ENCODE data around the gene SETBP1. TPM values are rescaled to one million over a fixed set of nuclear protein-coding genes. Genes with fewer than 3 reads are reported as not detected.
A peak's percentile ranks its signal among the peaks of the same experiment; 100 is the strongest.

The SETBP1 gene
- total RNA-seq, 1 donor from 2014 or later, result 12.0 TPM

- H3K79me2 ChIP-seq (ENCODE audit: low read depth), result no peaks in the 10 kb centered on the region
- H3K36me3 Mint-ChIP-seq, result peaks cover 11% of the 10 kb centered on the region
- peak overlapping the region; percentile 55 for H3K27ac Mint-ChIP-seq
- no peaks in the 10 kb centered on the region for H3K27me3 ChIP-seq
- no peak overlapping the region for H3K4me3 Mint-ChIP-seq
- H3K9me3 Mint-ChIP-seq, result no peaks in the 10 kb centered on the region
- no peaks in the 10 kb centered on the region for H3K9me3 ChIP-seq (ENCODE audit: low read depth)
- H3K4me1 Mint-ChIP-seq, result peaks cover 80% of the 10 kb centered on the region
- H4K20me1 ChIP-seq (ENCODE audit: low read depth), result no peaks in the 10 kb centered on the region
- no peaks in the 10 kb centered on the region for H3F3A ChIP-seq (ENCODE audit: low read depth)
- no peaks in the 10 kb centered on the region for H3K36me3 ChIP-seq
- no peak for DNase-seq (ENCODE audit: low spot score)
- H2AFZ ChIP-seq (replicated peaks), result no peak overlapping the region
- no peaks in the 10 kb centered on the region for H3K27me3 Mint-ChIP-seq (ENCODE audit: insufficient read depth, low read depth)
- H3K4me2 ChIP-seq, result no peak overlapping the region
- H3K4me3 ChIP-seq, result no peak overlapping the region
- H3K27ac ChIP-seq, result no peak overlapping the region
- TF ChIP-seq EZH2phosphoT487 (IDR thresholded peaks at IDR 0.05) (no peak), EZH2 (IDR thresholded peaks at IDR 0.05) (no peak)
- H3K9ac ChIP-seq, result no peak overlapping the region
- H3K4me1 ChIP-seq, result peaks cover 39% of the 10 kb centered on the region
Observed at GRCh38 chr18:44790860-44791259, 110.2 kb downstream of the SETBP1 start.

DNA sequence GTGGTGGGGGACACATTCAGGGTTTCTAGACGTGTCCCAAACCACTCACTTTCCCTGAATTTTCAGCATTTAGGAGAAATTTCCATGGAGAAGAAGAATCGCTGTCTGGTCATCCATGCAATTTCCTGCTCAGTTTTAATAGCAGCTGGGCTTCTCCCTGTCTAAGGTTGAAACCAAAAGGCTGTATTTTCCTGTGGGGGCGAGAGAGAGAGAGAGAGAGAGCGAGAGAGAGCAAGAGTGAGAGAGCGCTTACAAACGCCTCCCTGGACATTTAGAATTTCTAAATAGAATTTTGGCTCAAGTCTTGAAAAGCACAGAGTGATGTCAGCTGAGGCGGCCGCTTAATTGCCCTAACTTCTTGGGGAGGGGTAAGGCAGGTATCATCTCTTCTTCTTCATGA lies 110.8 kb downstream of the SETBP1 start:
- Mint-ChIP-seq H3K4me3 (no peak overlapping the region), H3K4me1 (peaks cover 76% of the 10 kb centered on the region)

GRCh38 chr18:44792456-44793061 lies 111.9 kb downstream of the SETBP1 start:
- Mint-ChIP-seq H3K4me1 (peaks cover 74% of the 10 kb centered on the region), H3K27ac (no peak overlapping the region), H3K9me3 (no peaks in the 10 kb centered on the region), H3K4me3 (no peak overlapping the region), H3K36me3 (peaks cover 11% of the 10 kb centered on the region), H3K27me3 (ENCODE audit: insufficient read depth, low read depth) (no peaks in the 10 kb centered on the region)
- Histone ChIP-seq H3K36me3 (no peaks in the 10 kb centered on the region), H2AFZ (replicated peaks) (no peak overlapping the region), H3K9ac (no peak overlapping the region), H3K4me1 (peaks cover 39% of the 10 kb centered on the region), H3K4me2 (no peak overlapping the region), H3K79me2 (ENCODE audit: low read depth) (no peaks in the 10 kb centered on the region), H4K20me1 (ENCODE audit: low read depth) (no peaks in the 10 kb centered on the region), H3K4me3 (no peak overlapping the region), H3F3A (ENCODE audit: low read depth) (no peaks in the 10 kb centered on the region), H3K9me3 (ENCODE audit: low read depth) (no peaks in the 10 kb centered on the region), H3K27ac (no peak overlapping the region), H3K27me3 (no peaks in the 10 kb centered on the region)
- no peak for DNase-seq (ENCODE audit: low spot score)
- TF ChIP-seq, protein P1, sequence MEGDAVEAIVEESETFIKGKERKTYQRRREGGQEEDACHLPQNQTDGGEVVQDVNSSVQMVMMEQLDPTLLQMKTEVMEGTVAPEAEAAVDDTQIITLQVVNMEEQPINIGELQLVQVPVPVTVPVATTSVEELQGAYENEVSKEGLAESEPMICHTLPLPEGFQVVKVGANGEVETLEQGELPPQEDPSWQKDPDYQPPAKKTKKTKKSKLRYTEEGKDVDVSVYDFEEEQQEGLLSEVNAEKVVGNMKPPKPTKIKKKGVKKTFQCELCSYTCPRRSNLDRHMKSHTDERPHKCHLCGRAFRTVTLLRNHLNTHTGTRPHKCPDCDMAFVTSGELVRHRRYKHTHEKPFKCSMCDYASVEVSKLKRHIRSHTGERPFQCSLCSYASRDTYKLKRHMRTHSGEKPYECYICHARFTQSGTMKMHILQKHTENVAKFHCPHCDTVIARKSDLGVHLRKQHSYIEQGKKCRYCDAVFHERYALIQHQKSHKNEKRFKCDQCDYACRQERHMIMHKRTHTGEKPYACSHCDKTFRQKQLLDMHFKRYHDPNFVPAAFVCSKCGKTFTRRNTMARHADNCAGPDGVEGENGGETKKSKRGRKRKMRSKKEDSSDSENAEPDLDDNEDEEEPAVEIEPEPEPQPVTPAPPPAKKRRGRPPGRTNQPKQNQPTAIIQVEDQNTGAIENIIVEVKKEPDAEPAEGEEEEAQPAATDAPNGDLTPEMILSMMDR (IDR thresholded peaks at IDR 0.05), result no peak
- TF ChIP-seq EZH2 (IDR thresholded peaks at IDR 0.05) (no peak), EZH2phosphoT487 (IDR thresholded peaks at IDR 0.05) (no peak)

More for the DNA sequence above, 110.8 kb downstream of the SETBP1 start:
- no peaks in the 10 kb centered on the region for H4K20me1 ChIP-seq (ENCODE audit: low read depth)
- H3K36me3 Mint-ChIP-seq, result peaks cover 11% of the 10 kb centered on the region
- no peaks in the 10 kb centered on the region for H3K36me3 ChIP-seq
- H3K27ac ChIP-seq, result no peak overlapping the region
- H3K27me3 Mint-ChIP-seq (ENCODE audit: insufficient read depth, low read depth), result no peaks in the 10 kb centered on the region
- TF ChIP-seq EZH2phosphoT487 (IDR thresholded peaks at IDR 0.05) (no peak), EZH2 (IDR thresholded peaks at IDR 0.05) (no peak)
- TF ChIP-seq, protein P1 (IDR thresholded peaks at IDR 0.05), result no peak
- no peaks in the 10 kb centered on the region for H3K79me2 ChIP-seq (ENCODE audit: low read depth)
- H3F3A ChIP-seq (ENCODE audit: low read depth), result no peaks in the 10 kb centered on the region
- no peaks in the 10 kb centered on the region for H3K9me3 Mint-ChIP-seq
- peaks cover 39% of the 10 kb centered on the region for H3K4me1 ChIP-seq
- H3K4me2 ChIP-seq, result no peak overlapping the region
- no peaks in the 10 kb centered on the region for H3K27me3 ChIP-seq
- H3K4me3 ChIP-seq, result no peak overlapping the region
- H3K27ac Mint-ChIP-seq, result no peak overlapping the region
- DNase-seq (ENCODE audit: low spot score), result no peak
- no peak overlapping the region for H3K9ac ChIP-seq
- H2AFZ ChIP-seq (replicated peaks), result no peak overlapping the region
- H3K9me3 ChIP-seq (ENCODE audit: low read depth), result no peaks in the 10 kb centered on the region

DNA sequence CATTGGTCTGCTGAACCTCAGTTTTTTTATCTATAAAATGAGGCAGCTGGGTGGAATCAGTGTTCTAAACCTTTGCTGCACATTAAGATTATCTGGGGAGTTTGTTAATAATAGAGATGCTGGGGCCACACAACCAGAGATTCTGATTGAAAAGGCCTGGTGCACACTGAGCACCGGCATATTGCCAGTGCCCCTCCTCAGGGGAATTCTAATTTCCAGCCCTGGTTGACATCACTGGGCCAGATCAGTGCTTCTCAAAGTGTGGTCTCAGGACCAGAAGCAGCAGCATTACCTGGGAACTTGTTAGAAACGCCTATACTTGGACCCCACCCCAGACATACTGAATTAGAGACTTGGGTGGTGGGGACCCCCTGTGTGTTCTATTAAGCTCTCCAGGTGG lies 112.5 kb downstream of the SETBP1 start:
- no peak overlapping the region for H2AFZ ChIP-seq (replicated peaks)
- Mint-ChIP-seq H3K4me3 (no peak overlapping the region), H3K4me1 (peaks cover 69% of the 10 kb centered on the region), H3K27ac (no peak overlapping the region), H3K36me3 (peaks cover 13% of the 10 kb centered on the region), H3K27me3 (ENCODE audit: insufficient read depth, low read depth) (no peaks in the 10 kb centered on the region), H3K9me3 (no peaks in the 10 kb centered on the region)
- no peak overlapping the region for H3K4me3 ChIP-seq
- no peak overlapping the region for H3K4me2 ChIP-seq
- H3F3A ChIP-seq (ENCODE audit: low read depth), result no peaks in the 10 kb centered on the region
- no peak overlapping the region for H3K27ac ChIP-seq
- H3K27me3 ChIP-seq, result no peaks in the 10 kb centered on the region
- no peaks in the 10 kb centered on the region for H3K36me3 ChIP-seq
- no peak for TF ChIP-seq EZH2 (IDR thresholded peaks at IDR 0.05)
- DNase-seq (ENCODE audit: low spot score), result no peak
- H3K4me1 ChIP-seq, result peaks cover 39% of the 10 kb centered on the region
- H3K9me3 ChIP-seq (ENCODE audit: low read depth), result no peaks in the 10 kb centered on the region
- H3K9ac ChIP-seq, result no peak overlapping the region
- no peaks in the 10 kb centered on the region for H4K20me1 ChIP-seq (ENCODE audit: low read depth)
- no peaks in the 10 kb centered on the region for H3K79me2 ChIP-seq (ENCODE audit: low read depth)

All from neural progenitor cell (in vitro differentiated cells).